Fibroblast of the aortic adventitia (primary cell): Measurements from ENCODE around the gene HMOX2. TPM values are rescaled to one million over a fixed set of nuclear protein-coding genes. Genes with fewer than 3 reads are reported as not detected.

Experiments used
- DNase-seq: peaks from one replicate; pipeline ENCODE4 v3.0.0-alpha.2; 2010; ENCODE audit warnings: low read depth
- H3K4me3 ChIP-seq: 2 replicates; pipeline ENCODE4 v1.5.1; 2011; ENCODE audit warnings: low read depth, mild to moderate bottlenecking, control low read depth, low read length, moderate library complexity
- total RNA-seq: library from RNA; depleted of rRNA; stranded (reverse); fragments of >200 nt; gene quantifications from 2 replicates; pipeline ENCODE4 v1.2.3, GENCODE V29; 2012; ENCODE audit warnings: low replicate concordance
- TF ChIP-seq, protein P1 (sequence below): IDR thresholded peaks from 2 replicates; pipeline ENCODE4 v1.5.1; 2011; ENCODE audit warnings: mild to moderate bottlenecking, low read length, control low read depth, inconsistent platforms; ENCODE audit not compliant: insufficient read depth

HMOX2 gene
- total RNA-seq, 1 donor: 30.5 TPM

DNA sequence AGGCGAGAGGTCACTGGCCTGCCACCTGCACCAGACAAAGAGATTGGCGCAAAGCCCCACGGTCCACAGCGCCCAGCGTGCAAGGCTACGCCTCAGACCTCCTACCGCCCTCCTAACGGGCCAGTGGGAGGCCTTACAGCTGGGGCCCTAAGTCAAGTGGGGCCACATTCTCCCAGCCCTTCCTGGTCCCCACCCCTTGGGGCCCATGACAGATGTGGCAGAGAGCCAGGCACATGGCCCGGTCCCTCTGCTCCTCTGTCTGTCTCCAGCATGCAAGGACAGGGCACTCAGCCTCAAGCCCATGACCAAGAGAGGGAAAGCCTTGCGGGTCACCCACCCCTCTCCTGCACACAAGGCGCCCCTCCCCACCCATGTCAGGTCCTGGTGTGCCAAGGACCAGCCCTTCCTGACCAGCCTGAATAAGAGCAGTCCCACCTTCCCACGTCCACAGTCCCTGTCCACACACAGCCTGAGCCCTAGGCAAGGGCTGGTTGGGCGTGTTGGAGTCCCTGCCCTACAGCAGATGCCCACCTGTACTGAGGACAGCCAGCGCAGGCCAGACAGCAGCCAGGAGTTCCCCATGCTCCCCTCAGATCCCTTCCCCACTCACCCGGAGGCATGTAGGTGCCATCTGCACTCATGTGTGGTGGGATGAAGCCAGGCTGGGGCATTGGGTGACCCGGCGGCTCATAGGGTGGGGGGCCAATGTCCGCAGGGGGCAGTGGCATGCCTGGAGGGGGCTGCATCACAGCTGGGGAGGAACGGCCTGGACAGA, 37.1 kb downstream of the HMOX2 start:
- H3K4me3 ChIP-seq: no peak overlapping the region
- TF ChIP-seq, protein P1, sequence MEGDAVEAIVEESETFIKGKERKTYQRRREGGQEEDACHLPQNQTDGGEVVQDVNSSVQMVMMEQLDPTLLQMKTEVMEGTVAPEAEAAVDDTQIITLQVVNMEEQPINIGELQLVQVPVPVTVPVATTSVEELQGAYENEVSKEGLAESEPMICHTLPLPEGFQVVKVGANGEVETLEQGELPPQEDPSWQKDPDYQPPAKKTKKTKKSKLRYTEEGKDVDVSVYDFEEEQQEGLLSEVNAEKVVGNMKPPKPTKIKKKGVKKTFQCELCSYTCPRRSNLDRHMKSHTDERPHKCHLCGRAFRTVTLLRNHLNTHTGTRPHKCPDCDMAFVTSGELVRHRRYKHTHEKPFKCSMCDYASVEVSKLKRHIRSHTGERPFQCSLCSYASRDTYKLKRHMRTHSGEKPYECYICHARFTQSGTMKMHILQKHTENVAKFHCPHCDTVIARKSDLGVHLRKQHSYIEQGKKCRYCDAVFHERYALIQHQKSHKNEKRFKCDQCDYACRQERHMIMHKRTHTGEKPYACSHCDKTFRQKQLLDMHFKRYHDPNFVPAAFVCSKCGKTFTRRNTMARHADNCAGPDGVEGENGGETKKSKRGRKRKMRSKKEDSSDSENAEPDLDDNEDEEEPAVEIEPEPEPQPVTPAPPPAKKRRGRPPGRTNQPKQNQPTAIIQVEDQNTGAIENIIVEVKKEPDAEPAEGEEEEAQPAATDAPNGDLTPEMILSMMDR: no peak
- no peak for DNase-seq

DNA sequence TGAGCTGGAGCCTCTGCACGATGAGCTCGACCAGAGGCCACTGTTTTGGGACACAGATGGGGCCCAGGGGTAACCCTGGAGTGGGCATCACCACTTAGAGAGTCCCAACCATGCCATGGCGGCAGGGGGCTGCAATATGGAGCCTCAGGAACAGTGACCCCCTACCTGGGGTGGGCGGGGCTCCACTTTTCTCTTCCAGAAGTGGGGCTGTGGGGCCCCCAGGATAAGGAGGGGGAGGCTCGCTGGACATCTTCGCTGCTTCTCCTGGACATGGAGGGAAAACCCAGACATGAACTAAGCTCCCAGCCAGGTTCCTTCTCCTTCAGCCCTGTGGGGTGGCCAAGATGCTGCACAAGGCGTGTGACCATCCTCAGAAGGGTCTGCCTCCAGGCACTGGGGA, 37.7 kb downstream of the HMOX2 start:
- no peak overlapping the region for H3K4me3 ChIP-seq
- TF ChIP-seq, protein P1: no peak
- no peak for DNase-seq

DNA sequence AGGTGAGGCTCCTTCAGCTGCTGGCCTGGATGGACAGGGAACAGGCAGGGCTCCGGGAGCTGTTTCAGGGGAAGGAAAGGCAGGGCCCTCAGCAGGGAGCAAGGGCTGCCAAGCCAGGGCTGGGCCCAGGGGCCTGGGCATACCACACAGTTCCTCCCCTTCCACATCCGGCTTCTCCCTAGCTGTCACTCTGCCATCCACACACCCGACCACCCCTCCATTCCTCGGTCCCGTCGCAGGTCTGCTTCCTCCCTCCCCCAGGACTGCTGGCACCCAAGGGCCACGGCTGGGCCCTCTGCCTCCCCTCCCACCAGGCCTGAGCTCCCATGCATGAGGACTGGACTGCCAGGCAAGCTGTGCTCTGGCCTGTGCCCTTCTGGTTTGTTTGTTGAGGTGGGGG, 38.4 kb downstream of the HMOX2 start:
- no peak overlapping the region for H3K4me3 ChIP-seq
- TF ChIP-seq, protein P1: no peak
- DNase-seq: no peak

DNA sequence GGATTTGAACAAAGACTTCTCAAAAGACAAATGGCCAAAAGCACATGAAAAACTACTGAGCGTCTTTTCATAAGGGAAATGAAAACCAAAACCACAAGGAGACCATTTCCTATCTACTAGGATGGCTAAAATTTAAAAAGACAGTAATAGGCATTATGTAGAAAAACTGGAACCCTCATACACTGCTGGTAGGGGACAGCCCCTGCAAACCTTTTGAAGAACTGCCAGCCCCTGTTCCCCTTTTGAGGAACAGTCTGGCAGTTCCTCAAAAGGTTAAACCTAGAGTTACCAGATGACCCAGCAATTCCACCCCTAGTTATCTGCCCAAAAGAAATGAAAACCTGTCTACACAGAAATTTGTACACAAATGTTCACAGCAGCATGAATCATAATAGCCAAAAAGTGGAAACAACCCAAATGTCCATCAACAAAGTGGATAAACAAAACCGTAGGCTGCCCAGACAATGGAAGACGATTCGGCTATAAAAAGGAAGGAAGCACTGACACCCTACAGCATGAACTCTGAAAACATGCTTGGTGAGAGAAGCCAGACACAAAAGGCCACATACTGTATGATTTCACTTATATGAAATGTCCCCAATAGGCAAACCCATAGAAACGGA, 39.5 kb downstream of the HMOX2 start:
- TF ChIP-seq, protein P1: no peak
- peak; percentile 41 for DNase-seq
- H3K4me3 ChIP-seq: no peak overlapping the region

DNA sequence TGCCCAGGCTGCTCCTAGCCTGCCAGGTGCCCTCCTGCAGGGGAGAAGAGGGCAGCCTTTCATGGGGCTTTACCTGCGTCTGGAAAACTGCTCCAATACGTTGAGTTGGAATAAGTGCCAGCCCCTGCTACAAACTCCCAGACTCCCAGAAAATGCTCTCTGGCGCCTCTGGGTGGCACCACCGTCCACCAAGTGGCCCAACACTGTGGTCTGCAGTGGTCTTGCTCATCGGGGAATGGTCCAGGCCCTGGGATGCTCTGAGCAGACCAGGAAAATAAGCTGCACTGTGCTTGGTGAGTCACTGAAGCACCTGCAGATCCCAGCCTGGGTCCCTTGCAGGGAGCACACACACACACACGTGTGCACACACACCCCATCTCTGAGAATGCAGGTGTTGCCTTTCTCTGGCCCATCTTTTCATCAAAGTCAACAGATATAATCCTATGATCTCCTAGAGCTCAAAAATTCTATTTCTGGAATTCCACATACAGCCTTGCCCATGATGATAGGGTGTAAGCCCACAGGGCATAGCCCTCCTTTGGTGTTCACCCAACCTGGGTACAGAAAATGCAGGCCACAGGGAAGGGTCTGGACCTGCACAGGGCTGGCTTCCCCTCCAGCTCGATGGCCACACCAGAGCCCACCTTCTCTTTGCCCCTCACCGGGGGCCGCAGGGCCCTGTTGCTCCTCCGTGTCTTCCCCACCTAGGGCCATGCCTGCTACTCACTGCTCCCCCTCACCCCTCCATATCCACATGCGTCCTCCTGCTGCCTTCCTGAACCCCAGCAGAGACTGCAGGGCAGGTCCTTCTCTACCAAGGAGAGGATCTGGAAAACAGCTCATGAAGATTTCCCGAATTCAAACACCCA, 41.8 kb downstream of the HMOX2 start:
- DNase-seq: peak; percentile 32
- TF ChIP-seq, protein P1: peak; percentile 62
- H3K4me3 ChIP-seq: no peak overlapping the region

DNA sequence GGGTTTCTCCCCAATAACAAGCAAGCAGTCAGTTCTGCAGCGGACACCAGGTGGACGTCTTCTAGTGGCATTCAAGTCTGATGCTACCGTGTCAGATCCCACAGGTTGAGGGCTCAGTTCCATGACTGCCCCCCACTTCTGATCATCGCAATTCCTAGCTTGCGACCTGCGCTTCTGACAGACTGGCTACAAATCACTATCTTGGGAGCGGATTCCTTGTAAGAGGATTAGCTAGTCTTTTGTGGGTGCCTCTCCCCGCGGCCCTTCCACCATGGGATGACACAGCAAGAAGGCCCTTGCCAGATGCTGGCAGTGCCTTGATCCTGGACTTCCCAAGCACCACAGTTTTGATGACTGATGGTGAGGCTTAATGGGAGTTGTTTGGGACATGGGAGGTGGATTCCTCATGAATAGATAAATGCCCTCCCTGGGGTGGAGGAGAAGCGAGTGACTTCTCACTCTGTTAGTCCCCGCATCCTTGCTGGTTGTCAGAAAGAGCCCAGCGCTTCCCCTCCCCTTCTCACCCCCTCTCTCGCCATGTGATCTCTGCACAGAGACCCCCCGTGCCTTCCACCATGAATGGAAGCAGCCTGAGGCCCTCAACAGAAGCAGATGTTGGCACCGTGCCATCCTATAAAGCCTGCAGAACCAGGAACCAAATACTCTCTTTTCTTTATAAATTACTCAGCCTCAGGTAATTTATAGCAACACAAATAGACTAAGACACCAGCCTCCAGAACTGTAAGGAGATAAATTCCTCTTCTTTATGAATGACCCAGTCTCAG, 43.3 kb downstream of the HMOX2 start:
- no peak for DNase-seq
- H3K4me3 ChIP-seq: no peak overlapping the region
- TF ChIP-seq, protein P1: no peak
